Fibroblast of skin of right biceps (primary cell): Measurements from ENCODE around the gene TCL1B.

ENCODE experiments used
- DNase-seq: peaks from one replicate; pipeline ENCODE4 v3.0.0-alpha.2; 2013

The TCL1B gene

DNA sequence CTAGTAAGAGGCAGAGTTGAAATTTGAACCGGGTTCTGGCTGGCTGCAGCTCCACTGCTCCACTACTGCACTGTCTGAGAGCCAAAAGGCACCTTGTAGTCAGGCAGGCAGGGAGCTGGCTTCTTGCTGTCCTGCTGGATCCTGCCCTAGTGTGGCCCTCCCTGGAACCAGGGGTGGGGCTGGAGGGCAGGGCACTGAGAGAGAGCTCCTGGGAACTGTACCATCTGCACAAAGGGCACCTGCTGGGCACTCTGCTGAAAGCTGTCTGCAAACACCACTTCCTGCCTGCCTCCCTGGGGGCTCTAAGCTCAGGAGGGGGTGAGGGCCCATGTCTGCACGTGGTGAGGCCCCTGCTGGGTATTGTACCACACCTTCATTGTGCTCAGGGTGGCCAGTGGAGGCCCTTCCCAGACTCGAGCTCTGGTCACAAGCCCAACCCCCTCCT lies 19.0 kb upstream of the TCL1B start:
- no peak for DNase-seq

DNA sequence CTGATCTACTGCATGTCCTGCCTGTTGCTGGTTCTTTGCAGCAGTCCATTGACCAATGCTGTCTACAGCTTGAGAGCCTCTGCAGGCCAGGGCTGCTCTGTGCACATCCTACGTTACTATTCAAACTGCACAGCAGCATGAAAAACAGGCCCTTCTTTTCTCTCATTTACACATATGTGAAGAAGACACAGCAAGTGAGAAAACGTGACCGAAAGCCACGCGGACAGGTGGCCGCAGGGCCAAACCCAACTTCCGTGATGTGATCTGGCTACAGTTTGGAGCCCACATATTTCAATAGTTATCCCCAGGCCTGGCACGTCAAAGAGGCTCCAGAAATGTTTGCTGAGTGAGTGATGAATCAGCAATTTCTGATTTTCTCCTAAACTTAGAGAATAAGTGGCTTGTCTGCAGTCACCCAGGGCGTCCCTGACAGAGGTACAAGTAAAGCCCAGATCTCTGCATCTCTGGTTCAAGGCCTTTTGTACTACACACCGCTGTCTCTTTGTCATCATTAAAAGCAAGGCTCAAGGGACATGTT lies 17.9 kb upstream of the TCL1B start:
- DNase-seq: no peak

DNA sequence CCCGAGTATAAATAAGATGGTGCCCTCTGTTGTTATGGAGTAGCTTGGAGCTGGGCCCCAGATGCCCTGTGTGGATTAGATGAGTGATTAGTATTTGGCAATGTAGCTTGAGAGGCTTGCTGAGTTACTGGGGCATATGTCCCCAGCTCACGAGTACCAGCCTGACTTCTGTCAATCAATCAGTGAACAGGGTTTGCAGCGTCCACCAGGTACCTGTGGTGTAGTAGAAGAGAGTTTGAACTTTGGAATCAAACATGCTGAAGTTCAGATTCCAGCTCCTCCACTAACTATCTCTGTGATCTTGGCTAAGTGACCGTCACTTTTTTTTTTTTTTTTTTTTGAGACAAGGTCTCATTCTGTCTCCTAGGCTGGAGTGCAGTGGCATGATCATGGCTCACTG lies 11.6 kb upstream of the TCL1B start:
- DNase-seq: no peak

DNA sequence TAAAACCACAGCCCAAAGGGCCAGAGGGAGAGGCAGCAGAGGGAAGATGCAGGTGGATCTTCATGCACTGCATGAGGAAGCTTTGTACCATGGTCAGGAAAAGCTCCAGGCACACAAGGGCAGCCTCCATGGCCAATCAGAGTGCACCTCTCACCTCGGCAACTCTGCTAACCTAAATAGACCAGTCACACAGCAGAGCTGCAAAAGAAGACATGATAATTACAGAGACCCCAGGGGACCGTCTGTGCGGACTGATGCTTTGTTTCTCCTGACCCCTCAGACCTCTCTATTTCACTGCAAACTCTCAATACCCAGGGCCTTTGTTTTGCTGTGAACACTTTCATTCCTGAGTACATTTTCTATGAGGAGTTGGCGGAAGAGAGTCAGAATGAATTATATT lies 10.7 kb upstream of the TCL1B start:
- DNase-seq: no peak

DNA sequence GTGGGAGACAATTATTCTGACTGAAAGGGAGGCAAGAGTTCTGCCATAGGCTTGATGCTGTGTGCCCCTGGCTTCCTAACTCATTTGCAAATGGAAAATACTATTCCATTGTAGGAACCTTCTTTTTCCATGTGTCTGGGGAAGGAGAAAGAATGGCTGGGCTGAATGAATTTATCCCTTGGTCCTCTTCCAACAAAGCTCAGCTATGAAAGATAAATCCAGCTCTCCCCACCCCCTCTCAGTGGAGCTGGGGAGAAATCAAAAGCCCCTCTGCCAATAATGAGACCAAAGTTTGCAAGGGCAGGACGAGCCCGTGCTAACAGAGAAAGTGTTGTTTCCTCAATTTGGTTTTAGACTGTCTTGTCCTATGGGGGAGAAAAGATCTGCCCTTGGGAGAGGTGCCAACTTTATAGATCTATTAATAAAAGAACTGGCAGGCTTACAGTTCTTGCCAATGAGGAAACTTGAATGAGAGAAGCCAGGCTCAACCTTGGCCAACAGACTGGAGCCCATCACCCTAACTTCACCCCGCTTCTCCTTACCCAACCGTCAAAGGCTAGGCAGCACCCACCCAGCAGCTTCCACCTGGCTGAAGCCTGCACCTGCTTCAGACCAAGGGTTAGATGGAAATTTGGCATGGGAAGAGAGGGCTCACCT lies 8.9 kb upstream of the TCL1B start:
- no peak for DNase-seq

DNA sequence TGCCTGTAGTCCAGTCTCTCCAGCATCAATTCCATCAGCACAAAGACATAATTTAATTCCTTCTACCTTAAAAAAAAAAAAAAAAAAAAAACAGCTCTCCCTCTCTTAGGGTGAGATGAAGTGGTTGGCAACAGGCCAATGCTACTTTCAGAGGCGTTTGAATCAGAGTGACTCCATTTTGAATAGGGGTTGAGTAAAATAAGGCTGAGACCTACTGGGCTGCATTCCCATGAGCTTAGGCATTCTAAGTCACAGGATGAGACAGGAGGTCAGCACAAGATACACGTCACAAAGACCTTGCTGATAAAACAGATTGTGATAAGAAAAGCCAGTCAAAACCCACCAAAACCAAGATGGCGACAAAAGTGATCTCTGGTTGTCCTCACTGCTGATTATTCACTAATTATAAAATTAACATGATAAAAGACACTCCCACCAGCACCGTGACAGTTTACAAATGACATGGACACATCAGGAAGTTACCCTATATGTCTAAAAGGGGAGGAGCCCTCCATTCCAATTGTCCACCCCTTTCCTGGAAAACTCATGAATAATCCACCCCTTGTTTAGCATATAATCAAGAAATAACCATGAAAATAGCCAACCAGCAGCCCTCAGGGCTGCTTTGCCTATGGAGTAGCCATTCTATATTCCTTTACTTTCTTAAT lies 6.9 kb upstream of the TCL1B start:
- no peak for DNase-seq

DNA sequence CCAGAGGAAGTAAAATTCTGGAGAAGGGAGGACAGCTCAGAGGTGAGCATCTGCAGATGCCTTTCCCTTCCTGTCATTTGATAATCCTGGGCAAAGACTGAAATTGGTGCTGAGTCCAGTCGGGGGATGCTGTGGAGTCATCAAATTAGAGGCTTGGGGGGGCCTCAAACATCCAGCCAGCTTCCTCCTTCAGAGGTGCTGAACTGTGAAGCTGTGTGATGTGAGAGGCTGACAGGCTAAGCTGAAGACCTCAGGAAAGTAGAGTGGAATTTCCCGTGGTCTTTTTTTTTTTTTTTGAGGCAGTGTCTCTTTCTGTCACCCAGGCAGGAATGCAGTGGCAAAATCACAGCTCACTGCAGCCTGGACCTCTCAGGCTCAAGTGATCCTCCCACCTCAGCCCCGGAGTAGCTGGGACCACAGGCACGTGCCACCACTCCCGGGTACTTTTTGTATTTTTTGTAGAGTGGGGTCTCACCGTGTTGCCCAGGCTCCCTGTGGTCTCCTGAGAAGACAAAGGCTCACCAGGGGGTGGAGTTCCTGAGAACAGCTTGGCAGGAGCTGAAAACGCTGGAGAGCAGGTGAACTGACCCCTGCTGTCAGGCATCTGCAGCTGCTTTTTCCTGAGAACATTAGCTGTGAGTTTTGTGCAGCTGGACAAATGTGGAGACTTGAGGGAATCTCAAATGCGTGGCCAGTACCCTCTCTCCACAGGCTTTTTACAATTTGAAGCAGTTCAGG lies 6.1 kb upstream of the TCL1B start:
- DNase-seq: no peak

DNA sequence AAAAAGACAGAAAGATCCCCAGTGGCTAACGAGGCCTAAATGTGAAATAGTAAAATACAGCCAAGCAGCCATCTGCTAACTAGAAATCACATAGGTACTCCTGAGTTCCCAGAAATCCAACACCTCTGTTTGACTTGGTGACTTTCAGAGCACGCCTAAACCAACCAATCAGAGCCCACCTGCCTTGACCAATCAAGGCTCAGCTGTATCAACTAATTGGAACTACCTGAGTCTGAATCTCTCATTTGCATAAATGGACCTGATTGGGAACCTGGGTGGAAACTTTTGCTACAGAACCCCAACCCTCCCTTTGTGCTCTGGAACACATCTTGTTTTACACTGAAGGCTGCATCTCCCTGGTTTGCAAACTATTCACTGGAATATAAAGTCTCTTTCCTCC lies 5.1 kb upstream of the TCL1B start:
- no peak for DNase-seq

DNA sequence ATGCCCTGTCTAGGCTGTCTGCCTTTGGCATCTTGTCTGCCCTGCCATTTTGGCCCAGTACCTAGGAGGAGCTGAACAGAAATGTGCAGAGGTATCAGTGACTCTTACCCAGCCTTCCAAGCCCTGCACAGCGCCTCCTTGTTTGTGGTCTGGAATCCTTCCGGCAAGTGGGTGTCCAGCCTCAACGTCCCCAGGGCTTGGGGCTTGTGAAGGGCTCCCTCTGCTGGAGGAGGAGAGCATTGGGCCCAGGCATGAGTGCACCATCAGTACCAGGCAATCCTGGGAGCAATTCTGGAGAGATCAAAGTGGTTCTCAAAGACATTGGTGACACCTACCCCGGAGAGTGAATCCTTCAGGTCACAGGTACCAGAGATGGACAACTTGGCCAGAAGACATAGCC lies 2.4 kb upstream of the TCL1B start:
- no peak for DNase-seq

DNA sequence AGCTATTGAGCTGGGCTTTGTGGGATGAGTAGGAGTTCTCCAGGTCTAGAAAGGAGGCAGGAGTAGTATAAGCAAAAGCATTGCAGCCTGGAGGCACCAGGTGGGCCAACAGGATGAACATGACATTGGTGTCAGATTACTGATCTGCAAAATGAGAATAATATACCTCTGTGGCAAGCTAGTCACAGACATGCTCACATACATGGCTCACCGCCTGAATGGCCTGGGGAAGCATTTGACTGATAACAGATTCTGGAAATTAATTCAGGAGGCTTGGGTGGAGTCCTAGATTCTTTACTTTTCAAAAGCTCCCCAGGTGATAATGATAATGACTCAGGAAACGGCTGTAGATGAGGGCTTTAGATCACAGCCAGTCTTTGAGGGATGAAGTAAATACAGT lies 709 bp downstream of the TCL1B start:
- DNase-seq: no peak

DNA sequence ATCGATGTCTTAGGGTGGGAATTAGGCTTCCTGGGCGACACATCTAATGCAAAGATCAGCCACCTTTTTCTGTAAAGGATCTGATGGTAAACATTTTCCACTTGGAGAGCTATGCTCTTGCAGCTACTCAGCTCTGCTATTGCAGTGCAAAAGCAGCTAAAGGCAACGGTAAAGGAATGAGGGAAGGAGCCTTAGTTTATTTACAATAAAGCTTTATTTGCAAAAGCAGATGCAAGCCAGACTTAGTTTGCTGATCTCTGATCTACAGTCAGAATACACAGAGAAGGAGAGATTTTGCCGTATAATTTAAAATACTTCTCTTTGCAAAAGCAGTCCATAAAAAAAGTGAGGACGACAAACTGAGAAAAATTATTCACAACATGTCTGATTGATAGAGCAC lies 3.2 kb downstream of the TCL1B start:
- no peak for DNase-seq

DNA sequence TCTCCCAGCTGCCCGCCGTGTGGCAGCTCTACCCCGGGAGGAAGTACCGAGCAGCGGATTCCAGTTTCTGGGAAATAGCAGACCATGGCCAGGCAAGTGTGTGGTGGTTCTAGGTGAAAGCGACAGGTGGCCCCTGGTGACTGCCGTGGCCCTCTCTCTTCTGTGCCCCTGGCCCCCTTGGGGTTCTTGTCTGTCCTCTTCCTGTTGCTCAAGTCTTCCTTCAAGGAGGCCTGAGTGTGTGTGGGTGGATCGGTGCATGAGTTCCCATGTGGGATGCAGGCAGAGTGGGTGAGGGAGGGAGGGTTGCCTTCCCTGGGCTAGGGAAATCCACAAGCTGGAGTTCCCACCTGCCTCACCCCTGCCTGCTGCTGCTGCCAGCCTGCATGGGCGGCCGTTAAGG lies 4.6 kb downstream of the TCL1B start:
- DNase-seq: no peak

DNA sequence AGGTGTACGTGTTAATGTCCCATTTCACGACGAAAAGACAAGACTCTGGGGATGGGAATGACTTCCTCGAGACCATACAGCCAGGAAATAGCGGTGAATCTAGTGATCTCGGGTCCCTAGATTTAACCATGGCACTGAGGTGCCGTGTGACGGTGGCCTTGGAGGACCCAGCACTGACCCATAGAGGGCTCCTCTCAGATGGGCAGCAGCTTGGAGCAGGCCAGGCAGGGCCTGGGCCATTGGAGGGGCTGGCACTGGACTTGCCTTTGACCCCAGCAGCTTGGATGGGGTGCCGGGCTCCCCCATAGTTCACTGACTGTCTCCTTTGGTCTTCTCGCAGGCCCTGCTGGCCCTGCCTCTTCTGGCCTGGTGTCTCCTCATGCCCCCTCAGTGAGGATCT lies 5.4 kb downstream of the TCL1B start:
- DNase-seq: no peak

DNA sequence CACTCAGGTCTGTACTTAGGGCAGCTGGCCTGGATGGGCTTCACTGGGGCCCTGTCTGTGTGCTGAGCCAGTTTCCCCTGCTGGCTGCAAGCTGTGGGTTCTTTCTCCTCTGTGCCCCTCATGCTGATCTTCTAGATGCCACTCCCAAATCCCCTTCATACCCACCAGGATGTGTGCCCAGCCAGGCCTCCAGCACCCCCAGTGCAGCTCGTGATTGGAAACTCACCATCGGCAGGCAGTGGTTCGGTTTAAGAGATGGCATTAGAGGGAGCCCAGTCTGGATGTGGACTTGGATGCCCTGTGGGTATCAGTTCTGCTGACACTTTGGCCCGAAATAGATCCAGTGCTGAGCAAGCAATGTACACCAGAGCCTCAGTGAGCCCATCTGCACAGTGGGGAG lies 5.9 kb downstream of the TCL1B start:
- DNase-seq: no peak

DNA sequence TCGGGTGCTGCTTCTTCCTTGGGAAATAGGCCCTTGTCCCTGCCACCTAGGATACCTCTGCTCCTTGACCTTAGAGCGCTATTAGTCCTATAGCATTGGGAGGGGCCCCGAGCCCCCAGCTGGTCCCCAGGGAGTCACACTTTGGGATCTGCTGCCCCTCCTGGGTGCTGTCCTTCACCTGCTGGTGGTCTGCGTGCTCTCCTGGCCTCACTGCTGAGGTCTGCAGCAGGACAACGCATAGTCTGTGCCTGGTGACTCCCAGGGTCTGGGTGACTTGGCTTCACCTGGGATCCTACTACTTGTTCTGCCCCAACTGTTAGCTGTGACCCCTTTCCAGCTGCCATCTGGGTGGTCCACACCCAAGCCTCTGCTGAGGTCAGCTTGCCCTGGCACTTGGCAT lies 8.8 kb downstream of the TCL1B start:
- no peak for DNase-seq

DNA sequence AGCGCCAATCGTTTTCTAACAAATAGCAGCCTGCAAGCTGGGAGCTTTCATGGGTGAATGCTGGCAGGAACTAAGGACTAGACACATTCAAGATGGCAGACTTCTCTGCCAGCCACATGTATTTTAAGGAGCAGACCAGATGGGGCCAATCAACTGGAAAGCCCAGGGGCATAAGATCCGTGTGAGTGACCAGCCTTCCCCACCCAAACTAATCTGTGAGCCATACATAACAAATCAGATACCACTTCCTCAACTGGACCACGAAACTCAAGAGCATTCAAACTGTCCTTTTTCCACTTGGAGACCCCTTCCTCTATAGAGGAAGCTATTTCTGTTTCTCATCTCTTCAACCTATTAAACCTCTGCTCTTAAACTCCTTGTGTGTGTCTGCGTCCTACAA lies 9.7 kb downstream of the TCL1B start:
- DNase-seq: no peak

DNA sequence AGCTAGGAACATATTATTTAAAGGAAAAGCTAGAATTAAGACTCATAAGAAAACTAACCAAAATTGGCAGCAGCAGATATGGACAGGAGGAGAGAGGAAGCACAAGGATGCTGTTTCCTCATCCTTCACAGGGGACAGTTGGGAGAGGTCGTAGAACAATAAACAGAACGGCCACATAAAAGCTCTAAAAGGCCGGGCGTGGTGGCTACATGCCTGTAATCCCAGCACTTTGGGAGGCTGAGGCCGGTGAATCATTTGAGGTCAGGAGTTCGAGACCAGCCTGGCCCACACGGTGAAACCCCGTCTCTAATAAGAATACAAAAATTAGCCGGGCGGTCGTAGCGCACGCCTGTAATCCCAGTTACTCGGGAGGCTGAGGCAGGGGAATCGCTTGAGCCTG lies 10.5 kb downstream of the TCL1B start:
- DNase-seq: no peak

DNA sequence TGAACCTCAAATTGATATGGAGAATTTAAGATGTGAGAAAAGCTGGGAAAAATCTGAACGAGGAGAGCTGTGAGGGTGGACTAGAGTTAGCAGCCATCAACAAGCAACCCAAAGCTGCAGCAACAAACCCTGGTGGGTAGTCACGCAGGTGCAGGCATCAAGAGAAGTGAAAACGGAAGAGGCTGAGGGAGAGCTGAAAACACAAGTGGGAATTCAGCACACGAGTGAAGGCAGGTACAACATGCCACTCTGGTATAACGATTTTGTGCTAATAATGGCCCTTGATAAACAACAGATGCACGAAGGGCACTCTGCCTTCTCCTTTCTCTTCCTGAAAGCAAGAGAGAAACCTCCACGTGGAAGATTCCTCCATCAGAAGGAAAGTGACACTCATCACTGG lies 11.5 kb downstream of the TCL1B start:
- DNase-seq: no peak

DNA sequence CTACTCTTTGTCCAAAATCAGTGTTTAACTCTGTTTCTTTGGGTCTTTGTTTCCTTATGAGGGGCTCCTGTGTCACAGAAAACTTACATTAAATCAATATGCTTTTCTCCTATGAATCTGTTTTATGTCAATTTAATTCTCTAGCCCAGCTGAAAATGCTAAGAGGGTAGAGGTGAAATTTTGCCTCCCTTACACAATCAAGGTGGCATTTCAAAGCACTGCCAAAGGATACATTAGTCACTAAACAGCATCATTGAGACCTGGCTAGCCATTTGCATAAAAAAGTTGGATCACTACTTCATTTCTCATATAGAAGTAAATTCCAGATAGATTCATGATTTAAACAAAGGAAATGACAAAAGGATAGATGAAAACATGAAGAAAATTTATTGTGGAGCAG lies 12.1 kb downstream of the TCL1B start:
- no peak for DNase-seq

DNA sequence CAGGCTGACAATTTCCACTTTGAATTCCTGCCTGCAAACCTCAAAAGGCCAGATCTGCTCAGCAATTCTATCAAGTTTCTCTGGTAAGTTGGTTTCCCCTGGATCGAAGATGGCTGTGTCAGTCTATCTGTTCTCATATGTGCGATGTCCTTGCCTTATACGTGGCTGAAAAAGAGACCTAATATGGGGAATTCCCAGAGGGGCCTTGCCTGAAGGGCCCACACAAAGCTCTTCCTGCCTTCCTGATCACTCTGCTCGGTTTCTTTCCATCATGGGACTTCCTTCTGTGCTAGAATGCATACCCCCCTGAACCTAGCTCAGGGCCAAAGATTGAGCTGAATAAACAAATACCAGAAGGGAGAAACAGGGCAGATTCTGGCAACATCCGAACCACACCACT lies 13.2 kb downstream of the TCL1B start:
- DNase-seq: no peak

DNA sequence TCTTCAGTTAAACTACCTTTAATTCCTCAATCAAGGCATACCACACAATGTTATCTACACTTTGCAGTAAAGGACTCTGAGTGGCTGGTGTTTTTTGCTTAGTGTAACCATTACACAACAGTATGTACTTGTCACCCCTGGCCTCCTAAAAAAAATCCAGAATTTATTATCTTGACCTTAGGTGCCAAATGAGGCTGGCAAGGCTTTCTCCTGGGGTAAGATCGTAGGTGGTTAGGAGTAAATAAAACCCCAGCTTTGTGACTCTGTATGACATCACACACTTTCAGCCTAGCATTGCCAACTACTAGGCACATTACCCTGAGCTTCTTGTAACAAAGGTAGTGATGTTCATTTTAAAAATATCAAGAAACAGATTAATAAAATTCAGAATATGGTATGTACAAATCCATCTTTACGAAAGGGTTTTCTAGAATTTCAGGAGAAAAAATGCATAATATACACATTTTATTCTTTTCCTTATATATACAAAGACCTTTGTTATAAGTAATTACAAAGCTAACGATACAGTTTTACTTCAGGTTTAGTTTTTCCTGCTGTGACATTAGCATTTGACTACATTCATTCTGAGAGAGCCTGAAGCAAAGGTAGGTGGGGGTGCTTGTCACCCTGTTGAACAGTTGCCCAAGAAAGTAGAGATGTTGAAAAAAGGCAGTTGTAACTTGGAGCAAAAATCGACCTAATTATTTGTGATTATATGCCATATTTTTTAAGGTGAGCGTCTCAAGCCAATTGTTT lies 14.2 kb downstream of the TCL1B start:
- no peak for DNase-seq

DNA sequence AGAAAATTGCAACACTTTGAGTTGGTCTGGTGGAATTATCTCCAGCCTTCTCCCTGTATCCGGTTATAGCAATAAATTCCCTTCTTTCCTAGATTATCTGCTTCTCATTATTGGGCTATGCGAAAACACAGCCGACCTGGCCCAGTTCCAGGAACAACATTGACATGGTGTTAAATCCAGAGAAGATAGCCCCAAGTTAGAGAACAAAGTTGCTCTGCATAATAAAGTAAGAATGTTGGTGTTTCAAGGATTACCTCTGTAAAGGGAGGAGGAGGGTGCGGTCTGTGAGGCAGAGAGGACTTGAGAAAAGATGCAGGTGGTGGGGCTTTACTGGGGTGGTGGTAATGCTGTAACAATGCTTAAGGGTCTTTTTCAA lies 15.6 kb downstream of the TCL1B start:
- peak; percentile 28 for DNase-seq

DNA sequence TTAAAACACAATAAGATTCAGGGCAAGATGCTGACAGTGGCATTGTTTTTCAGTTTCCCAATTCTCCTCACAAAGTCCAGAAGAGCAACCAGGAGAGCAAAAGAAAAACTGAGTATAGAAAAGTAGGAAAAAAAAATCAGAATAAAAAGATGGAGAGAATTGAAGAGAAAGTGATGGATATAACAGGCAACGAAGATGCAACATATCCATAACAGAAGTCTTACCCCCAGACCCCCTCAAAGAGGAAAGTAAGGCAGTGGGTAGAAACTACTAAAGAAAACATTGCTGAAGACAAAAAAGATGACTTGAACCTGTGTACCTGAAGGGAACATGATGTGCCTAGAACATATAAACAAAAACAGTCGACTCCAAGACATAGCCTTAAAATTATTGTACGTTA lies 17.1 kb downstream of the TCL1B start:
- no peak for DNase-seq

DNA sequence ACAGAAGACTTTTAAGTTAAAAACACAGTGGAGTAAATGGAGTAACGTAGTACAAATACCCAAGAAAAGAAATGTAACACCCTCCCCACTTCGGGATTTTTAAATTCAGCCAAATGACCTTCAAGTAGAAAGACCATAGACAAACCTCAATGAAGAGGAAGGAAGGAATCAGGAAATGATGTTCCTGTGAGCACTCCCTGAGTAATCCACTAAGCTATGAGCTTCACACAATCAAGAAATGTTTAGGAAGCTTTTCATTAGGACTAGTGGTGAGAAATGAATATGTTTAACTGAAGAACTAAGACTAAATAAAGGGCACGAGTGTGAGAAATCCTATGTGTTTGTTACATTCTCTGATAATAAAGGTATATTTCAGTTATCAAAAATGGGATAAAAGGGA lies 17.6 kb downstream of the TCL1B start:
- no peak for DNase-seq
